Caco-2 (cell line): ENCODE results near the gene HOXA11. TPM values are rescaled to one million over a fixed set of nuclear protein-coding genes. Genes with fewer than 3 reads are reported as not detected.
A peak's percentile ranks its signal among the peaks of the same experiment; 100 is the strongest.

Source experiments
- BruUV-seq: library from RNA; stranded (reverse); fragments of 400-500 nt; replicated peaks from 2 replicates; lab custom pipeline; 2021; lab: Mats Ljungman, UMichigan
- CTCF ChIA-PET: fragments of 300-600 bp; sonication (Branson Sonifier 250); formaldehyde crosslinking; loops from one replicate; lab custom pipeline; 2022; ENCODE audit warnings: antibody characterized with exemption; lab: Charles Lee
- POLR2A ChIA-PET: fragments of 300-600 bp; sonication (Branson Sonifier 250); formaldehyde crosslinking; loops from one replicate; lab custom pipeline; 2022; ENCODE audit warnings: antibody characterized with exemption; lab: Charles Lee
- DNase-seq, 2 experiments: peaks; one replicate each; pipeline versions ENCODE4 v3.0.0 to v3.0.0-alpha.2; 2020 to 2022
- H3K27me3 ChIP-seq: replicated peaks from 2 replicates; pipeline ENCODE4 v1.6.0; 2011; ENCODE audit warnings: low read length; ENCODE audit not compliant: control insufficient read depth, insufficient read depth
- H3K36me3 ChIP-seq: 2 replicates; pipeline ENCODE4 v1.5.1; 2011; ENCODE audit warnings: low read length; ENCODE audit not compliant: control insufficient read depth, insufficient read depth
- H3K4me1 ChIP-seq: fragments of 250-450 bp; sonication (Bioruptor Pico); 2 replicates; pipeline ENCODE4 v1.5.1; 2020; ENCODE audit warnings: mild to moderate bottlenecking
- H3K4me3 ChIP-seq: 2 replicates; pipeline ENCODE4 v1.5.1; 2011; ENCODE audit warnings: low read depth, mild to moderate bottlenecking, control low read depth, low read length
- H3K9me3 ChIP-seq: fragments of 250-450 bp; sonication (Bioruptor Pico); 2 replicates; pipeline ENCODE4 v1.5.1; 2020; ENCODE audit warnings: mild to moderate bottlenecking, moderate library complexity
- H3K27ac Mint-ChIP-seq: one replicate; pipeline ENCODE4 v1.8.0; 2022; ENCODE audit warnings: mixed read lengths; ENCODE audit not compliant: unreplicated experiment
- H3K27me3 Mint-ChIP-seq: one replicate; pipeline ENCODE4 v1.8.0; 2022; ENCODE audit warnings: mixed read lengths; ENCODE audit not compliant: insufficient read depth, unreplicated experiment
- H3K36me3 Mint-ChIP-seq: one replicate; pipeline ENCODE4 v1.8.0; 2022; ENCODE audit warnings: mild to moderate bottlenecking, mixed read lengths; ENCODE audit not compliant: insufficient read depth, unreplicated experiment
- H3K4me1 Mint-ChIP-seq: one replicate; pipeline ENCODE4 v1.8.0; 2022; ENCODE audit warnings: low read depth, mixed read lengths; ENCODE audit not compliant: unreplicated experiment
- H3K4me3 Mint-ChIP-seq: one replicate; pipeline ENCODE4 v1.8.0; 2022; ENCODE audit warnings: mild to moderate bottlenecking, moderate library complexity, mixed read lengths; ENCODE audit not compliant: unreplicated experiment
- H3K9me3 Mint-ChIP-seq: one replicate; pipeline ENCODE4 v1.8.0; 2022; ENCODE audit warnings: mixed read lengths; ENCODE audit not compliant: unreplicated experiment
- intact Hi-C: fragments of 100-400 bp; cut with micrococcal nuclease; formaldehyde crosslinking; loops from one replicate; pipeline ENCODE4 v1.10.0; 2022; ENCODE audit not compliant: unreplicated experiment
- total RNA-seq: library from RNA; stranded (reverse); gene quantifications from 2 replicates; pipeline ENCODE4 v1.2.3, GENCODE V29; 2022
- TF ChIP-seq, protein P1 (sequence below), 2 experiments: fragments of 200-600 bp in 1 of 2; IDR thresholded peaks; 1 replicate in 1 of 2; 2 replicates in 1 of 2; pipeline versions ENCODE4 v1.5.1 to v1.8.0; 2011 to 2022; ENCODE audit warnings: antibody characterized with exemption in 1 of 2, control low read depth in 1 of 2, inconsistent platforms in 1 of 2, low read depth in 1 of 2, low read length in 1 of 2, mild to moderate bottlenecking in 1 of 2, moderate library complexity in 1 of 2; ENCODE audit not compliant: insufficient read depth in 1 of 2, severe bottlenecking in 1 of 2, unreplicated experiment in 1 of 2

HOXA11 gene
- total RNA-seq, 1 experiment from 2014 or later, result 0.73 TPM

DNA sequence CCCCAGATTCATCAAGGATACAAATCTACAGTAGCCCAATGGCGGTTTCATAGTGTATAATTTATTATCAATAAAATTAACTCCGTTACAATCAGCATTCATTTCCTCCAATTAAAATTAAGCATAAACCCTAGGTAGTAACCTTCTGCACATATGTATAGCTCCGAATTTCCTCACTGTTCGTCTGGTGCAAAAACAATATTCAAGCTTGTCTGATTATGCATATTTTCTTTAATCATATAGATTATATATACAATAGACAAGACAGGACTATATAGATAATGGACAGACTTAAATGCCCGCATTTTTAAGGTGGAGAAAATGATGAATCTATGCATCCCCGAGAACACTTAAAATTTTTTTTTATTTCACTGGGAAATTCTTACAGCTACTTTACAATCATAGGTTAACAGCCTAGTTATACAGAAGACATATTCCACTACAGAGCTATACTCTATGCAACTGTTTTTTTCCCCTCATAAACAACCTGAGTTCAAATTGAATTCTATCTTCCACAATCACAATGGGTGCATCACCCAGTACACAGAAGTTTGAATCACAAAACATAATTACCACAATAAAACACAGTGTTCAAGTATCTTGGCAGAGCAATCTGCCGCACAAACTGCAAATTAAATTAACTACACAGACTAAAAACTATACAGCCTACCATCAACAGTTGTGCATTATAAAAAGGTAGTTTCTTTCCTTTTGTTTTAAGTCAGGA lies 22.3 kb downstream of the HOXA11 start:
- Mint-ChIP-seq H3K36me3 (peaks cover 5% of the 10 kb centered on the region), H3K4me1 (peaks cover 14% of the 10 kb centered on the region), H3K27ac (no peak overlapping the region), H3K27me3 (no peaks in the 10 kb centered on the region), H3K9me3 (no peaks in the 10 kb centered on the region), H3K4me3 (no peak overlapping the region)
- DNase-seq, result no peak
- ChIA-PET CTCF (interaction anchor here (2.4 to 2.8 kb wide), 2 partner anchors 13 to 793 kb away, joined by 40 to 51 read pairs; no protein-coding TSS in a partner anchor), POLR2A (no interaction called here)
- Histone ChIP-seq H3K9me3 (no peaks in the 10 kb centered on the region), H3K4me1 (peaks cover 7% of the 10 kb centered on the region), H3K4me3 (no peak overlapping the region), H3K36me3 (no peaks in the 10 kb centered on the region), H3K27me3 (no peaks in the 10 kb centered on the region)
- TF ChIP-seq, protein P1, sequence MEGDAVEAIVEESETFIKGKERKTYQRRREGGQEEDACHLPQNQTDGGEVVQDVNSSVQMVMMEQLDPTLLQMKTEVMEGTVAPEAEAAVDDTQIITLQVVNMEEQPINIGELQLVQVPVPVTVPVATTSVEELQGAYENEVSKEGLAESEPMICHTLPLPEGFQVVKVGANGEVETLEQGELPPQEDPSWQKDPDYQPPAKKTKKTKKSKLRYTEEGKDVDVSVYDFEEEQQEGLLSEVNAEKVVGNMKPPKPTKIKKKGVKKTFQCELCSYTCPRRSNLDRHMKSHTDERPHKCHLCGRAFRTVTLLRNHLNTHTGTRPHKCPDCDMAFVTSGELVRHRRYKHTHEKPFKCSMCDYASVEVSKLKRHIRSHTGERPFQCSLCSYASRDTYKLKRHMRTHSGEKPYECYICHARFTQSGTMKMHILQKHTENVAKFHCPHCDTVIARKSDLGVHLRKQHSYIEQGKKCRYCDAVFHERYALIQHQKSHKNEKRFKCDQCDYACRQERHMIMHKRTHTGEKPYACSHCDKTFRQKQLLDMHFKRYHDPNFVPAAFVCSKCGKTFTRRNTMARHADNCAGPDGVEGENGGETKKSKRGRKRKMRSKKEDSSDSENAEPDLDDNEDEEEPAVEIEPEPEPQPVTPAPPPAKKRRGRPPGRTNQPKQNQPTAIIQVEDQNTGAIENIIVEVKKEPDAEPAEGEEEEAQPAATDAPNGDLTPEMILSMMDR (IDR thresholded peaks at IDR 0.05; ENCODE audit: insufficient read depth in 1 of 2, low read depth in 1 of 2, low read length in 1 of 2, severe bottlenecking in 1 of 2, unreplicated experiment in 1 of 2), result no peak
- TSS peak; percentile 30 for BruUV-seq
- intact Hi-C loops, result loop anchor here (5.0 to 10.0 kb wide), 2 partner anchors 300 to 958 kb away; partner anchors contain the start of genes CBX3, HNRNPA2B1 and SKAP2

DNA sequence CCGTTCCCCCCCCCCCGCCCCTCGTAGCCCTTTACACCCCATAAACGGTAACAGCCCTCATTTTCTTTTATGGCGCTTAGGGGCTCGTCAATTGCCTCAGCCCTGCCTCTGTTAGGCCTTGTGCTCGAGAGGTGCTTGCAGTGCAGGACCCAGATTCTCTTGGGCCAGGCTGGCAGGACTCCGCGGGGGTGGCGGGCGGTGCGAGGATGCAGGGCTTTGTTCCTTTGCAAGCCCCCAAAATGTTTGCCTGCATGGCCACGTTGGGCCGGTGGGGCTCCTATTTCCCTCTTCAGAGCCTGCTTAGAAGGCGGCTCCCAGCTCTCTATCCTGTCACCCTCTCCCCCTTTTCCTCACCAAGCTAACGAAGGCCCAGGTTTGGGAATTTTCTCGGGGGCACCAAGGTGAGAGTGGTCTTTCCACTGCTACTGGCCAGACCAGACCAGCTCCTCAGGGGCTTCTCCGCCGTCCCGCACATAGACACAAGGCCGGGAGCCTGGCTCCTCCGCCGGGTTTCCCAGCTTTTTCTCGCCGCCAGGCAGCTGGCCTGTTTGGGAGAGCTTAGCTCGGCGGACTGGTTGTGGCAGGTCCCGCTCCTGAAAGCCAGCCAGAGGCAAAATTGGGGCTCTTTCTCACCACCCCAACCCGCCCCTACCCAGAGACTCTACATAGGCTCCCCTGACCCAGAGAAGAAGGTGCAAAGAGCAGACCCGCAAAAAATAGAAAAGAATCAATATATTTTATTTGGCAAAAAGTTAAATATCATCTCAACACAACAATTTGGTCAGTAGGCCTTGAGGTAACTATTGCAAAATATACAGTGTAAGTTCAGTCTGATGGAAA lies 23.1 kb downstream of the HOXA11 start:
- Mint-ChIP-seq H3K27ac (no peak overlapping the region), H3K27me3 (no peaks in the 10 kb centered on the region), H3K36me3 (peaks cover 5% of the 10 kb centered on the region), H3K4me1 (peaks cover 14% of the 10 kb centered on the region), H3K9me3 (no peaks in the 10 kb centered on the region), H3K4me3 (peak overlapping the region; percentile 9)
- TF ChIP-seq, protein P1 (IDR thresholded peaks at IDR 0.05; ENCODE audit: insufficient read depth in 1 of 2, low read depth in 1 of 2, low read length in 1 of 2, severe bottlenecking in 1 of 2, unreplicated experiment in 1 of 2), result no peak
- Histone ChIP-seq H3K4me3 (no peak overlapping the region), H3K4me1 (peaks cover 7% of the 10 kb centered on the region), H3K27me3 (no peaks in the 10 kb centered on the region), H3K36me3 (no peaks in the 10 kb centered on the region), H3K9me3 (no peaks in the 10 kb centered on the region)
- BruUV-seq, result no TSS peak
- ChIA-PET POLR2A (interaction anchor here (0.7 kb wide), 1 partner anchor 46 kb away, joined by 3 read pairs; no protein-coding TSS in a partner anchor), CTCF (interaction anchor here (0.7 to 2.8 kb wide), 8 partner anchors 12 to 1496 kb away, joined by 3 to 51 read pairs (median 7); no protein-coding TSS in a partner anchor)
- DNase-seq, result peak in 1 of 2 experiments; percentile 30
- intact Hi-C loops, result loop anchor here (1.0 to 10.0 kb wide), 6 partner anchors 11 to 1267 kb away; partner anchors contain the start of genes CBX3, HNRNPA2B1 and SKAP2
